ENCODE measurements around the gene USP46.

USP46 gene

GRCh38 chr4:52659001-52659721, at the start of gene USP46:
TSS of gene USP46 (minus strand) at chr4:52659301. CDS start at chr4:52659150, 151 bp downstream.
- DNase-seq (ENCODE audit: low spot score) = peak; percentile 75

GRCh38 chr4:52704661-52705060, 45.6 kb upstream of the USP46 start:
- no peak for DNase-seq (ENCODE audit: low spot score)

GRCh38 chr4:52704133-52704532, 45.0 kb upstream of the USP46 start:
- no peak for DNase-seq (ENCODE audit: low spot score)

GRCh38 chr4:52701207-52701606, 42.1 kb upstream of the USP46 start:
- no peak for DNase-seq (ENCODE audit: low spot score)

GRCh38 chr4:52694936-52695335, 35.8 kb upstream of the USP46 start:
- DNase-seq (ENCODE audit: low spot score) = no peak

GRCh38 chr4:52693492-52693891, 34.4 kb upstream of the USP46 start:
- DNase-seq (ENCODE audit: low spot score) = no peak

- no peak for DNase-seq (ENCODE audit: low spot score)
Observed at GRCh38 chr4:52689096-52689495, 30.0 kb upstream of the USP46 start.

GRCh38 chr4:52687696-52688095, 28.6 kb upstream of the USP46 start:
- DNase-seq (ENCODE audit: low spot score) = no peak

- no peak for DNase-seq (ENCODE audit: low spot score)
Observed at GRCh38 chr4:52685316-52685715, 26.2 kb upstream of the USP46 start.

GRCh38 chr4:52684896-52685295, 25.8 kb upstream of the USP46 start:
- DNase-seq (ENCODE audit: low spot score) = no peak

GRCh38 chr4:52680381-52680780, 21.3 kb upstream of the USP46 start:
- no peak for DNase-seq (ENCODE audit: low spot score)

GRCh38 chr4:52676536-52676935, 17.4 kb upstream of the USP46 start:
- DNase-seq (ENCODE audit: low spot score) = no peak

- no peak for DNase-seq (ENCODE audit: low spot score)
Observed at GRCh38 chr4:52675111-52675510, 16.0 kb upstream of the USP46 start.

GRCh38 chr4:52670739-52671138, 11.6 kb upstream of the USP46 start:
- no peak for DNase-seq (ENCODE audit: low spot score)

- no peak for DNase-seq (ENCODE audit: low spot score)
Observed at GRCh38 chr4:52670121-52670520, 11.0 kb upstream of the USP46 start.

- no peak for DNase-seq (ENCODE audit: low spot score)
Observed at GRCh38 chr4:52665592-52665991, 6.5 kb upstream of the USP46 start.

GRCh38 chr4:52664479-52664878, 5.4 kb upstream of the USP46 start:
- DNase-seq (ENCODE audit: low spot score) = no peak

- DNase-seq (ENCODE audit: low spot score) = no peak
Observed at GRCh38 chr4:52661966-52662690, 3.0 kb upstream of the USP46 start.

- DNase-seq (ENCODE audit: low spot score) = no peak
Observed at GRCh38 chr4:52660643-52661042, 1.5 kb upstream of the USP46 start.

GRCh38 chr4:52659722-52660261, 691 bp upstream of the USP46 start:
- DNase-seq (ENCODE audit: low spot score) = peak; percentile 60

GRCh38 chr4:52658641-52659000, 480 bp downstream of the USP46 start:
- no peak for DNase-seq (ENCODE audit: low spot score)

- DNase-seq (ENCODE audit: low spot score) = peak; percentile 20
Observed at GRCh38 chr4:52657618-52658501, 1.2 kb downstream of the USP46 start.

- DNase-seq (ENCODE audit: low spot score) = no peak
Observed at GRCh38 chr4:52657292-52657617, 1.8 kb downstream of the USP46 start.

All from globus pallidus (tissue), 1 donor.